SH-SY5Y (cell line): ENCODE data around the gene MED9.

Experiments used
- GATA2 ChIP-seq: IDR thresholded peaks from 2 replicates; pipeline ENCODE4 v1.6.1; 2011; ENCODE audit warnings: mild to moderate bottlenecking, low read depth, low read length
- GATA3 ChIP-seq: IDR thresholded peaks from 2 replicates; pipeline ENCODE4 v1.6.1; 2011; ENCODE audit warnings: low read depth, mild to moderate bottlenecking, low read length, moderate library complexity

GRCh38 chr17:17484451-17484899 lies 7.7 kb downstream of the MED9 start:
- TF ChIP-seq GATA3 (no peak), GATA2 (no peak)
